ENCODE data around the gene CREB3L1. TPM values are rescaled to one million over a fixed set of nuclear protein-coding genes. Genes with fewer than 3 reads are reported as not detected.

The CREB3L1 gene
- total RNA-seq, 1 donor from 2014 or later = 11.4 TPM

GRCh38 chr11:46272816-46273427 lies 4.5 kb upstream of the CREB3L1 start:
- no peak for TF ChIP-seq CTCF (IDR thresholded peaks at IDR 0.05)
- no peak overlapping the region for H3K4me3 ChIP-seq
- no peaks in the 10 kb centered on the region for H3K27me3 ChIP-seq
- DNase-seq (ENCODE audit: low spot score in 2 of 2) = peak in 1 of 2 donors; percentile 81
- H3K27ac ChIP-seq = peak overlapping the region; percentile 79 to 84
- H3K4me1 ChIP-seq = peaks cover 6 to 38% of the 10 kb centered on the region in 2 donors
- H3K9me3 ChIP-seq = no peaks in the 10 kb centered on the region
- intact Hi-C loops (cut with DNase I) = loop anchor here (1.0 kb wide), 1 partner anchor 30 kb away; no protein-coding TSS in a partner anchor
- H3K36me3 ChIP-seq = no peaks in the 10 kb centered on the region

DNA sequence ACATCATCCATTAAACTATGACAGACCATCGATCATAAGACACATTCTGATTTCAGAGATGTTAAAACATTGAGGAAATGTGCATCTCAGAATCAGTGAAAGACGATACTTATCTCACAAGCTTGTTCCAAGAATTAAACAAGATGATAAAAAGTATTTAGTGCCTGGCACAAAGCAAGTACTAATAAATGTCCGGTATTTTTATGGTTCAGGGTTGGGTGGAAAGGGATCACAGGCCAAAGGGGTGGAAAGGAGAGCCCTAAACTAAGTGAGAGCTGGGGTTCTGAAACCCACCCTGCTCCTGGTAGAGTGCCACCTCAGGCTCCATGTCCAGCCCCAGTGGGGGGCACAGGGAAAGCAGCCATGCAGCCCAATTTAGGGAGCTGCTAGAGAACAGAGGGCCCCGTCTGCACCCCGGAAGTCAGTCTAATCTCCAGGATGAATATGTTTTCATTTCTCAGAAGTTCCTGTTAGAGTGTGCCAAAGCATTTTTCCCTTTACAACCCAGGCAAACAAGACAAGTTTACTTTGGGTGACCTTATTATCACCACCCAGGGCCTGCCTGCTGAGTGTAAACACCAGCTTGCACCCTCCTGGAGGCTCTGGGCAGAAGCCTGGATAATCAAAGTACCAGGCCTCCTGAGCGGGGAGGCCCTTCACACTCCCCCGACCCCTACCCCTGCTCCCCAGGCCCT lies 3.8 kb upstream of the CREB3L1 start:
- intact Hi-C loops (cut with DNase I) = loop anchor here (1.0 kb wide), 1 partner anchor 30 kb away; no protein-coding TSS in a partner anchor
- Histone ChIP-seq H3K4me3 (no peak overlapping the region), H3K27me3 (peaks cover 4% of the 10 kb centered on the region), H3K27ac (peak overlapping the region; percentile 79 to 84), H3K36me3 (no peaks in the 10 kb centered on the region), H3K9me3 (no peaks in the 10 kb centered on the region), H3K4me1 (peaks cover 6 to 38% of the 10 kb centered on the region in 2 donors)
- TF ChIP-seq CTCF (IDR thresholded peaks at IDR 0.05) = no peak
- DNase-seq (ENCODE audit: low spot score in 2 of 2) = no peak

DNA sequence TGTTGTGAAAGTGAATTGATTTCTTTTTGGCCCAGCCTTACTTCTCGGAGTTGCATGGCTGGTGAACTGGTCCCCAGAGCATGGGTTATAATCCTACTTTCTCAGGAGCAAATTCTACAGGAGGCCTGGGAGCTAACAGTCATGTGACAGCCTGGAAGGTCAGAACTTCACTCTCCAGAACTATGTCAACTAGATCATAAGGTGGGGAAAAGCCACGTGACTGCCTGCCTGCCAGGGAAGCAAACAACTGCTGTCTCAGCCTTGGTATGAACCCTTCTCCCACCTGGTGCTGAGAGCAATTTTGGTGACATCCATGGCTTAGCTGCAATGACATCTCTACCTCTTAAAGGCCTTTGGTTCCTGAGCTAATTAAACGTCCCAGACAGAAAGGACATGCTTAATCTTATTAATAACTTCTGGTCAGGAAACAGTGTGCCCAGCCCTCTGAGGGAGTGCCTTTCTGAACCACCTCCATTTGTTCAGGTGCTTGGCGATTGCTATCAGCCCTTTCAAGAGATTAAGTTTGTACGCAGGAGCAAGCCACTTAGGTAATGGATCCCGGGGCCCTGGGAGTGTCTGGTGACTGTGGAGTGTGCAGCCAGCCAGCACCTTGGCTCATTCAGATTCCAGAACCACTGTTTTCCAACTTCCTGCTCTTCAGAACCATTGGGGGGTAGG lies 1.4 kb upstream of the CREB3L1 start:
- DNase-seq (ENCODE audit: low spot score in 2 of 2) = no peak
- Histone ChIP-seq H3K4me1 (peaks cover 6 to 38% of the 10 kb centered on the region in 2 donors), H3K27ac (no peak overlapping the region), H3K36me3 (no peaks in the 10 kb centered on the region), H3K4me3 (no peak overlapping the region), H3K9me3 (no peaks in the 10 kb centered on the region), H3K27me3 (peaks cover 4% of the 10 kb centered on the region)
- intact Hi-C loops (cut with DNase I) = no loop called here
- no peak for TF ChIP-seq CTCF (IDR thresholded peaks at IDR 0.05)

- intact Hi-C loops (cut with DNase I) = no loop called here
- Histone ChIP-seq H3K4me3 (peak overlapping the region; percentile 66 to 67), H3K27me3 (peaks cover 4% of the 10 kb centered on the region), H3K4me1 (peaks cover 4 to 33% of the 10 kb centered on the region in 2 donors), H3K9me3 (no peaks in the 10 kb centered on the region), H3K27ac (peak overlapping the region in 1 of 2 donors; percentile 12), H3K36me3 (no peaks in the 10 kb centered on the region)
- DNase-seq (ENCODE audit: low spot score in 2 of 2) = no peak
- no peak for TF ChIP-seq CTCF (IDR thresholded peaks at IDR 0.05)
These were observed 195 bp upstream of the CREB3L1 start for GRCh38 chr11:46277313-46277621.

- intact Hi-C loops (cut with DNase I) = no loop called here
- Histone ChIP-seq H3K9me3 (no peaks in the 10 kb centered on the region), H3K4me1 (peaks cover 1 to 22% of the 10 kb centered on the region in 2 donors), H3K27me3 (peaks cover 4% of the 10 kb centered on the region), H3K27ac (peak overlapping the region; percentile 28 to 42), H3K4me3 (peak overlapping the region; percentile 66 to 67), H3K36me3 (no peaks in the 10 kb centered on the region)
- TF ChIP-seq CTCF (IDR thresholded peaks at IDR 0.05) = peak in 1 of 3 experiments; percentile 44
- DNase-seq (ENCODE audit: low spot score in 2 of 2) = no peak
These were observed 1.1 kb downstream of the CREB3L1 start for GRCh38 chr11:46278387-46279125.
